ENCODE data around the gene UBL3.

- TF ChIP-seq, protein P1, sequence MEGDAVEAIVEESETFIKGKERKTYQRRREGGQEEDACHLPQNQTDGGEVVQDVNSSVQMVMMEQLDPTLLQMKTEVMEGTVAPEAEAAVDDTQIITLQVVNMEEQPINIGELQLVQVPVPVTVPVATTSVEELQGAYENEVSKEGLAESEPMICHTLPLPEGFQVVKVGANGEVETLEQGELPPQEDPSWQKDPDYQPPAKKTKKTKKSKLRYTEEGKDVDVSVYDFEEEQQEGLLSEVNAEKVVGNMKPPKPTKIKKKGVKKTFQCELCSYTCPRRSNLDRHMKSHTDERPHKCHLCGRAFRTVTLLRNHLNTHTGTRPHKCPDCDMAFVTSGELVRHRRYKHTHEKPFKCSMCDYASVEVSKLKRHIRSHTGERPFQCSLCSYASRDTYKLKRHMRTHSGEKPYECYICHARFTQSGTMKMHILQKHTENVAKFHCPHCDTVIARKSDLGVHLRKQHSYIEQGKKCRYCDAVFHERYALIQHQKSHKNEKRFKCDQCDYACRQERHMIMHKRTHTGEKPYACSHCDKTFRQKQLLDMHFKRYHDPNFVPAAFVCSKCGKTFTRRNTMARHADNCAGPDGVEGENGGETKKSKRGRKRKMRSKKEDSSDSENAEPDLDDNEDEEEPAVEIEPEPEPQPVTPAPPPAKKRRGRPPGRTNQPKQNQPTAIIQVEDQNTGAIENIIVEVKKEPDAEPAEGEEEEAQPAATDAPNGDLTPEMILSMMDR (IDR thresholded peaks at IDR 0.05) = no peak
- no peak for TF ChIP-seq EZH2 (IDR thresholded peaks at IDR 0.05)
Measured at GRCh38 chr13:29808264-29808663, 42.2 kb downstream of the UBL3 start.

Measured in neural progenitor cell (in vitro differentiated cells).